Mucosa of descending colon (tissue), 3 donors: ENCODE measurements around the gene KCNJ6. TPM values are rescaled to one million over a fixed set of nuclear protein-coding genes. Genes with fewer than 3 reads are reported as not detected.

ENCODE experiments used
- ATAC-seq: fragments of 200-7000 bp; cut with Tn5 transposase; one replicate; pipeline ENCODE4 v1.9.1; 2020; ENCODE audit warnings: mild to moderate bottlenecking, moderate library complexity
- DNase-seq, 3 donors: peaks; one replicate each; pipeline ENCODE4 v3.0.0-alpha.2; 2020
- H3K36me3 ChIP-seq: fragments of 200-600 bp; one replicate; pipeline ENCODE4 v1.8.0; 2021; ENCODE audit warnings: low read depth, mild to moderate bottlenecking
- H3K4me1 ChIP-seq: fragments of 200-600 bp; one replicate; pipeline ENCODE4 v1.8.0; 2021; ENCODE audit warnings: low read depth, mild to moderate bottlenecking
- H3K4me3 ChIP-seq: fragments of 200-600 bp; one replicate; pipeline ENCODE4 v1.8.0; 2021; ENCODE audit warnings: mild to moderate bottlenecking
- H3K9me3 ChIP-seq: fragments of 200-600 bp; one replicate; pipeline ENCODE4 v1.8.0; 2021; ENCODE audit warnings: mild to moderate bottlenecking
- intact Hi-C, 2 donors: fragments of 100-400 bp; cut with DNase I in 1 of 2; cut with micrococcal nuclease in 1 of 2; formaldehyde crosslinking; loops; one replicate each; pipeline versions ENCODE4 v1.11.0 to v1.11.1; 2022; cut with DNase I, micrococcal nuclease
- total RNA-seq, 3 donors: library from RNA; stranded (reverse); fragmentation: NEBNext Ultra II Directional in 2 of 3; extraction: Animal tissue kit (Norgen Biotek cat#: 25700) in 2 of 3; gene quantifications; one replicate each; pipeline versions ENCODE4 v1.2.1 to v1.2.4, GENCODE V29; 2021 to 2023
- TF ChIP-seq, protein P1 (sequence below): fragments of 200-600 bp; IDR thresholded peaks from one replicate; pipeline ENCODE4 v1.8.0; 2022; ENCODE audit warnings: antibody characterized with exemption, mild to moderate bottlenecking
- donor health status: DM: no; HTN: no; CAD: no; lungs with moderate emphysema.
- donor health status: DM: no; HTN: no; CAD: no.
- donor health status: DM: no; HTN: yes; CAD: no.

The KCNJ6 gene
- total RNA-seq, 3 donors from 2014 or later: 0.09 to 0.19 (median 0.14) TPM

DNA sequence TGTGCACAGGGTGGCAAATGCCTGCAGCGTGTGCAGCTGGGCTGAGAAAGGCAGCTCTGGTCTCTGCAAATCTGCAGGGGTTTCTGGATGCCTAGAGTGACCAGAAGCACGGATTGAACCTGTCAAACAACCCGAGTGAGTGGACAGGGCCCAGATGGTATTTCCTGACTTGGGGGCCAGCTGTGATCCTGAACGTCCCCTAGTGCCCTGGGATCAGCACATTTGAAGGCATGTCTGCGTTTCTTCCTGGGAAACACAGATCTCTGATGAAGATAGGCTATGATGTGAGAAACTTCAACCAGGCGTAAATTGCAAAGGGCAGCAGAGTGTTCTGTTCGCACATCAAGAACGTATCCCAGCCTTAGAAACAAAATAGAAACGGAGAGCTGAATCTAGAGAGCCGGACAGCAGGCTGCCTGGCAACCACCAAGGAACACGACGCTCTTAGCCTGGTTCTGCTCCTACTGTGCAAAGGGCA is 163.1 kb downstream of the KCNJ6 start:
- DNase-seq: no peak
- H3K36me3 ChIP-seq: no peaks in the 10 kb centered on the region
- no peak for ATAC-seq
- TF ChIP-seq, protein P1, sequence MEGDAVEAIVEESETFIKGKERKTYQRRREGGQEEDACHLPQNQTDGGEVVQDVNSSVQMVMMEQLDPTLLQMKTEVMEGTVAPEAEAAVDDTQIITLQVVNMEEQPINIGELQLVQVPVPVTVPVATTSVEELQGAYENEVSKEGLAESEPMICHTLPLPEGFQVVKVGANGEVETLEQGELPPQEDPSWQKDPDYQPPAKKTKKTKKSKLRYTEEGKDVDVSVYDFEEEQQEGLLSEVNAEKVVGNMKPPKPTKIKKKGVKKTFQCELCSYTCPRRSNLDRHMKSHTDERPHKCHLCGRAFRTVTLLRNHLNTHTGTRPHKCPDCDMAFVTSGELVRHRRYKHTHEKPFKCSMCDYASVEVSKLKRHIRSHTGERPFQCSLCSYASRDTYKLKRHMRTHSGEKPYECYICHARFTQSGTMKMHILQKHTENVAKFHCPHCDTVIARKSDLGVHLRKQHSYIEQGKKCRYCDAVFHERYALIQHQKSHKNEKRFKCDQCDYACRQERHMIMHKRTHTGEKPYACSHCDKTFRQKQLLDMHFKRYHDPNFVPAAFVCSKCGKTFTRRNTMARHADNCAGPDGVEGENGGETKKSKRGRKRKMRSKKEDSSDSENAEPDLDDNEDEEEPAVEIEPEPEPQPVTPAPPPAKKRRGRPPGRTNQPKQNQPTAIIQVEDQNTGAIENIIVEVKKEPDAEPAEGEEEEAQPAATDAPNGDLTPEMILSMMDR: no peak
- intact Hi-C loops: no loop called here
- H3K4me3 ChIP-seq: no peak overlapping the region
- no peaks in the 10 kb centered on the region for H3K9me3 ChIP-seq
- H3K4me1 ChIP-seq: no peaks in the 10 kb centered on the region

DNA sequence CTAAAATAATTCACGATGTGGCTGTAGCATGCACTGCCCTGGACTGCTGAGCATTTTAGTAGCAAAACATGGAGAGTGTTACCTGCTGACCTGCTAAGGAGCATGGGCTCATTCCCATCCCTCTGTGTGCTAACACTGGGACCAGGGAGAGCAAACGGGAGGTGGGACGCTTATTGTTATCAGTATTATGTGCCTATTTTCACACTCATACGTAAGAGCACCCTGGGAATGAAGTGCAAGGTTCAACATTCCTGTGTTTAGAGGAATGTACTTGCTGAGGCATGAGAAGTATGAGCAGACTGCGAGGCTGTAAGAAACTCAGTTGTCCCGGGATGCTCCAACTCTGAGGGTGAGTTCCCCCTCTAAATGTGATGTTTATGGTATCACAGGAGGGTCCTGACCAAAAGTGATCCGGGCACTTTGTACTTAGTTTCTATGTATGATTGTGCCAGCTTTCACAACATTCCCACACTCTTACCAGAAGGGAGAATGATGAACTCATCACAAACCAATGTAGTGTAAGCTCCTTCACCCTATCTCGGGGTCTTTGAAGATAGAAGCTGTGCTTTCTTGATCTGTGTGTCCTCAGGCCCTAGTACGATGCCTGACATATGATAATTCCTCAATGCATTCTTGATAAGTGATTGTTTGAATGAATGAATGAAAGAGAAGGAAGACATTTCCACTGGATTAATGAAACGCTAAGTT is 164.8 kb downstream of the KCNJ6 start:
- no peaks in the 10 kb centered on the region for H3K4me1 ChIP-seq
- H3K9me3 ChIP-seq: no peaks in the 10 kb centered on the region
- TF ChIP-seq, protein P1: no peak
- H3K4me3 ChIP-seq: no peak overlapping the region
- no peaks in the 10 kb centered on the region for H3K36me3 ChIP-seq
- ATAC-seq (no peak), DNase-seq (no peak)
- intact Hi-C loops: no loop called here

DNA sequence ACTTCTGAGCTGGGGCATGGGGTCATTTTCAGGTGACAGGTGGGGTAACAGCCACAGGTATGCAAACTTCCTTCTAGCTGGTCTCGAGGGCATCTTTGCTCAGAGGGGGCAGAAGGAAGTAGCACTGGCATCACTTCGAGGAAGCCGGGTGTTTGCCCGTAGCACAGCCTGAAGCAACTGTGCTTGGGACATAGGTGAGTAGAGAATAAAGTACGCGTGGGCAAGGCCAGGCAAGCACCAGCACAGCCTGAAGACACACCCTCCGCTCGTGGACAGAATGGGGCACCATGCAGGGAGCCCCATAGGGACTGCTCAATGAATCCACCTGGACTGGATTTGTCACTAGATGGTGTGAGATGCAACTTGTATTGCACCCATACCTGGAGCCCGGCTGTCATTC is 167.1 kb downstream of the KCNJ6 start:
- H3K36me3 ChIP-seq: no peaks in the 10 kb centered on the region
- no peak for DNase-seq
- H3K4me1 ChIP-seq: no peaks in the 10 kb centered on the region
- TF ChIP-seq, protein P1: no peak
- H3K4me3 ChIP-seq: no peak overlapping the region
- ATAC-seq: no peak
- intact Hi-C loops: loop anchor here in 1 of 2 donors (10.0 kb wide), 1 partner anchor 64 kb away; no protein-coding TSS in a partner anchor
- H3K9me3 ChIP-seq: no peaks in the 10 kb centered on the region

DNA sequence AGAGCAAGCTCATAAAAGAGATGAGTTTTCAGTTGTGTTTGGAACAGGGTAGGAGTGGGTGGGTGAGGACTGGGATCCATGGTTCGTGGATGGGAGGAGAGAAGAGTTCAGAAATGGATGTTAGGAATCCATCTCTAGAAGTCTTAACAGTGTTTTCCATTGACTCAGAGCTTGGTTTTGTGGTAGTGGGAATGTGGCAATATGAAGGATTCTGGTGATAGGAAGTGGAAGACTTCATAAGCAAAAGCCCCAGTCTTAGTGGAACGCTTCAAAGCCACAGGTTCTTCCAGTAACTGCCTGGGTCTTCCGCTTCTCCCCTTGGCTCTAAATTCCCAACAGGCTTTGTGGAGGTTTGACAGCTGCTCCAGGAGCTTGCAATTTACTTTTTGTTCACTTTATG is 167.9 kb downstream of the KCNJ6 start:
- no peak overlapping the region for H3K4me3 ChIP-seq
- no peaks in the 10 kb centered on the region for H3K36me3 ChIP-seq
- DNase-seq: no peak
- H3K4me1 ChIP-seq: no peaks in the 10 kb centered on the region
- TF ChIP-seq, protein P1: no peak
- no peak for ATAC-seq
- H3K9me3 ChIP-seq: no peaks in the 10 kb centered on the region
- intact Hi-C loops: loop anchor here in 1 of 2 donors (10.0 kb wide), 1 partner anchor 64 kb away; no protein-coding TSS in a partner anchor

DNA sequence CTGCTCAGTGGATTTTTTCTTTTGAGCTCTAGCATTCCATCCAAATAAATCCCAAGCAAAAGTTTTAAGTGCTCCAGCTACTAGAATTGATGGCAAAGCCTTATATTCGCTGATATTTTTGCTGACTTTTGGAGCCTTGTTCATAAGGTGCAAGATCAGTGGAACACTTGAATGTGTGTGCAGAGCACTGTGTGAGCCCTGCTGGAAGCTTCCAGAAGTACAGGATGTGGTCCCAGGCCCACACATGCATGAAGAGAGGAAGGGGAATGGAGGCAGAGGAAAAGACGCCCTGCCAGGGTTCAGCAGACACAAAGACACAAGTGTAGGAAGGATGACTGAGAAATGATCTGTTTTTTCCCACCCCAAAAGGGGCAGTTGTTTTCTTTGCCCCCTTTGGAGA is 169.4 kb downstream of the KCNJ6 start:
- Histone ChIP-seq H3K4me1 (no peaks in the 10 kb centered on the region), H3K36me3 (no peaks in the 10 kb centered on the region), H3K9me3 (no peaks in the 10 kb centered on the region), H3K4me3 (no peak overlapping the region)
- no peak for DNase-seq
- TF ChIP-seq, protein P1: no peak
- ATAC-seq: no peak
- intact Hi-C loops: loop anchor here in 1 of 2 donors (10.0 kb wide), 1 partner anchor 62 kb away; no protein-coding TSS in a partner anchor
